Loucy (cell line): Measurements from ENCODE around the gene THBD.
"Not testable (repeated sequence)": the region's sequence is repeated elsewhere in the genome, so short reads cannot be mapped to it uniquely, and the experiment has no call there.

ENCODE experiments used
- H2AFZ ChIP-seq: fragments of 200-600 bp; sonication (generic); 2 replicates; pipeline ENCODE4 v1.6.0; 2016; ENCODE audit warnings: antibody characterized with exemption, mild to moderate bottlenecking, low read length, moderate library complexity
- H3F3A ChIP-seq: fragments of 200-600 bp; 2 replicates; pipeline ENCODE4 v1.6.0; 2016; ENCODE audit warnings: antibody characterized with exemption, low read depth, mild to moderate bottlenecking
- H3K27me3 ChIP-seq: fragments of 200-600 bp; sonication (generic); 2 replicates; pipeline ENCODE4 v1.6.1; 2014; ENCODE audit warnings: low read length, mild to moderate bottlenecking; ENCODE audit not compliant: insufficient read depth, poor library complexity, severe bottlenecking
- H3K36me3 ChIP-seq: fragments of 200-600 bp; sonication (generic); 2 replicates; pipeline ENCODE4 v1.6.1; 2016; ENCODE audit warnings: low read length; ENCODE audit not compliant: insufficient read depth
- H3K4me1 ChIP-seq: fragments of 200-600 bp; sonication (generic); 2 replicates; pipeline ENCODE4 v1.5.1; 2014; ENCODE audit warnings: low read length, mild to moderate bottlenecking; ENCODE audit not compliant: insufficient read depth, poor library complexity, severe bottlenecking
- H3K4me2 ChIP-seq: fragments of 200-600 bp; sonication (generic); 2 replicates; pipeline ENCODE4 v1.6.0; 2014; ENCODE audit warnings: antibody characterized with exemption, low read length, low read depth, mild to moderate bottlenecking; ENCODE audit not compliant: poor library complexity, severe bottlenecking
- H3K4me3 ChIP-seq: fragments of 200-600 bp; sonication (generic); 2 replicates; pipeline ENCODE4 v1.5.1; 2014; ENCODE audit warnings: low read length, mild to moderate bottlenecking, mixed read lengths; ENCODE audit not compliant: poor library complexity, severe bottlenecking
- H3K79me2 ChIP-seq: fragments of 200-600 bp; sonication (generic); 2 replicates; pipeline ENCODE4 v1.6.1; 2014; ENCODE audit warnings: low read length; ENCODE audit not compliant: insufficient read depth
- H3K9ac ChIP-seq: fragments of 200-600 bp; sonication (generic); 2 replicates; pipeline ENCODE4 v1.6.0; 2014; ENCODE audit warnings: mild to moderate bottlenecking, low read depth, low read length, moderate library complexity; ENCODE audit not compliant: poor library complexity, severe bottlenecking
- H3K9me2 ChIP-seq: fragments of 200-600 bp; sonication (generic); replicated peaks from 2 replicates; pipeline ENCODE4 v1.6.1; 2016; ENCODE audit warnings: low read depth, low read length, mixed read lengths
- H3K9me3 ChIP-seq: fragments of 200-600 bp; sonication (generic); 2 replicates; pipeline ENCODE4 v1.6.1; 2014; ENCODE audit warnings: mild to moderate bottlenecking, antibody characterized with exemption, low read length, low read depth; ENCODE audit not compliant: insufficient read depth
- H4K20me1 ChIP-seq: fragments of 200-600 bp; sonication (generic); 2 replicates; pipeline ENCODE4 v1.6.0; 2014; ENCODE audit warnings: antibody characterized with exemption, low read length, mild to moderate bottlenecking; ENCODE audit not compliant: insufficient read depth, poor library complexity, severe bottlenecking
- CTCF ChIP-seq: fragments of 200-600 bp; sonication (generic); conservative IDR thresholded peaks from 2 replicates; pipeline ENCODE4 v1.5.1; 2014; ENCODE audit warnings: mild to moderate bottlenecking, antibody characterized with exemption, low read length
- EZH2phosphoT487 ChIP-seq: fragments of 200-600 bp; IDR thresholded peaks from 2 replicates; pipeline ENCODE4 v1.6.1; 2018; ENCODE audit warnings: antibody characterized with exemption, mild to moderate bottlenecking, moderate library complexity, borderline replicate concordance

THBD gene

GRCh38 chr20:23027721-23028120 lies 21.8 kb downstream of the THBD start:
- no peak overlapping the region for H3K4me3 ChIP-seq
- TF ChIP-seq CTCF (no peak), EZH2phosphoT487 (no peak)
- peaks cover 7% of the 10 kb centered on the region for H3K4me1 ChIP-seq
- no peaks in the 10 kb centered on the region for H3K79me2 ChIP-seq
- H3K9me2 ChIP-seq, result no peaks in the 10 kb centered on the region
- H2AFZ ChIP-seq, result no peak overlapping the region
- no peaks in the 10 kb centered on the region for H3K36me3 ChIP-seq
- H4K20me1 ChIP-seq, result no peaks in the 10 kb centered on the region
- H3F3A ChIP-seq, result no peaks in the 10 kb centered on the region
- no peaks in the 10 kb centered on the region for H3K27me3 ChIP-seq
- H3K9ac ChIP-seq, result no peak overlapping the region
- no peak overlapping the region for H3K4me2 ChIP-seq
- no peaks in the 10 kb centered on the region for H3K9me3 ChIP-seq

- H3K36me3 ChIP-seq, H3K9ac ChIP-seq, H3K4me1 ChIP-seq, H2AFZ ChIP-seq, H3K9me2 ChIP-seq, H4K20me1 ChIP-seq, H3K9me3 ChIP-seq, H3F3A ChIP-seq, H3K4me3 ChIP-seq, H3K79me2 ChIP-seq, H3K4me2 ChIP-seq, H3K27me3 ChIP-seq: not testable (repeated sequence)
Observed at GRCh38 chr20:23025503-23025902, 24.0 kb downstream of the THBD start.

- Histone ChIP-seq H3K4me1 (no peaks in the 10 kb centered on the region), H3K9ac (no peak overlapping the region), H3K4me3 (no peak overlapping the region), H3K27me3 (no peaks in the 10 kb centered on the region), H3K9me3 (no peaks in the 10 kb centered on the region), H4K20me1 (no peaks in the 10 kb centered on the region), H3K9me2 (no peaks in the 10 kb centered on the region), H3K4me2 (no peak overlapping the region), H3K36me3 (no peaks in the 10 kb centered on the region), H3K79me2 (no peaks in the 10 kb centered on the region), H3F3A (no peaks in the 10 kb centered on the region), H2AFZ (peak overlapping the region; percentile 6; the same call in 1 of the 2 replicates)
- no peak for TF ChIP-seq CTCF
- no peak for TF ChIP-seq EZH2phosphoT487
Observed at GRCh38 chr20:23024701-23025100, 24.8 kb downstream of the THBD start.

- Histone ChIP-seq H3K27me3 (no peaks in the 10 kb centered on the region), H3F3A (no peaks in the 10 kb centered on the region), H3K4me1 (no peaks in the 10 kb centered on the region), H3K9me2 (no peaks in the 10 kb centered on the region), H3K4me2 (no peak overlapping the region), H3K9ac (no peak overlapping the region), H4K20me1 (no peaks in the 10 kb centered on the region), H3K4me3 (no peak overlapping the region), H3K36me3 (no peaks in the 10 kb centered on the region), H3K79me2 (no peaks in the 10 kb centered on the region), H2AFZ (peak overlapping the region; percentile 6; the same call in 1 of the 2 replicates), H3K9me3 (no peaks in the 10 kb centered on the region)
- peak; percentile 38; the same call in 1 of the 2 replicates for TF ChIP-seq CTCF
- no peak for TF ChIP-seq EZH2phosphoT487
Observed at GRCh38 chr20:23023621-23024177, 25.8 kb downstream of the THBD start.
